GM21717 (cell line): ENCODE measurements around the gene GRK1.

Source experiments
- ATAC-seq: cut with Tn5 transposase; IDR thresholded peaks from one replicate; pipeline ENCODE4 v1.9.1; 2021; ENCODE audit warnings: mild to moderate bottlenecking, moderate library complexity; ENCODE audit not compliant: unreplicated experiment

GRK1 gene

DNA sequence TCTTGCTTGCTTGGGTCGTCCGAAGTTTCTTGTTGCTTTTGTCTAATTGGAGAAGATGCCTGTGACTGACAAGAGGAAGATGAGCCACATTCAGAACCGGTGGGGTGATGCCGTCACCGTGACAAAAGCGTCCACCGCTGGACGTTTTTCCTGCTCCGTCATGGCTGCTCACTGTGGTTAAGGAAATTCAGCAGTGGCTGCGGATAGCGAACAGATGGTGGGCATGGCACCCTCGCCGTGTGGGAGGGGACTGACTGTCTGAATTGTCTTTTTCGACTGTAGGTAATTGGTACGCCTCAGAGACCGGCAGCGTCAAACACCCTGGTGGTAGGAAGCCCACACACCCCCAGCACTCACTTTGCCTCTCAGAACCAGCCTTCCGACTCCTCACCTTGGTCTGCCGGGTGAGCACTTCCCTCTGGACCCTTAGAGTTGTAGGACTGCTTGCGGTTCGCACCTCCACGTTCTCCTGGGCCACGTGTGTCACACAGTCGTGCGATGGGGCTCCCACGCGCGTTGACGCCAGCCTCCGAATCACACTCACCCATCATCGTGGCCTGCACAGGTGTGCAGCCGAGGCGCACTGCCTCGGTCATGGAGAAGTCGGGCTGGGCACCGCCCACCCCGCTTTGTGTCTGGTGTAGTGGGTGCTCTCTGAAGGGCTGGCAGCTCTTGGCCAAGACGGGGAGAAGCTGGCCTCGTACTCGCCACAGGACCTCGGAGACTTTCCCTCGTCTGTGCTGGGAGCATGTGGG lies 35.5 kb upstream of the GRK1 start:
- no peak for ATAC-seq

DNA sequence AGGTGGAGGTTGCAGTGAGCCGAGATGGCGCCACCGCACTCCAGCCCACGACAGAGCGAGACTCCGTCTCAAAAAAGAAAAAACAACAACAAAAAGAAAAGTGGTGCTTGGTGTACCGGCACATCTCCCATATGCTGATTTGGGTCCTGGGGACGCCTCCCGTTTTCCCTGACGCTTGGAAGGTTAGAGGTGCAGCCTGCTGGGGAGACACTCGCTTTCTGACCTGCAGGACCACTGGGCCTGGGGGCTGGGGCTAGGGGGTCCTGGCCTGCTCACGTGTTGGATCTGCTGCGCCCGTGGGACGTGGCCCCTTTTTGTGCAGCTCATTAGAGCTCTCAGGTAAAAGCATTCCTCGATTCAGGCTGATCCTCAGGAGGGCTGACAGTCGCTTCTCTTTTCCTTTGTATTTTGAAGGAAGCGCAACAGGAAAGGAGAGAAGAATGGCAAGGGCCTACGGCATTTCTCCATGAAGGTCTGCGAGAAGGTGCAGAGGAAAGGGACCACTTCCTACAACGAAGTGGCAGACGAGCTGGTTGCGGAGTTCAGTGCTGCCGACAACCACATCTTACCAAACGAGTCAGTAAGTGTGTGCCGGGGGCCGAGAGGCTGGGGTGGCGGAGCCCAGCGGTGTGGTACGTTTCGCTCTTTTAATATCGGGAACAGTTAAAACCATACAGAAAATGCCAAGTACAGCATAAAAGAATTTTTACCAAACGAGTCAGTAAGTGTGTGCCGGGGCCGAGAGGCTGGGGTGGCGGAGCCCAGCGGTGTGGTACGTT lies 34.1 kb upstream of the GRK1 start:
- ATAC-seq, result no peak

DNA sequence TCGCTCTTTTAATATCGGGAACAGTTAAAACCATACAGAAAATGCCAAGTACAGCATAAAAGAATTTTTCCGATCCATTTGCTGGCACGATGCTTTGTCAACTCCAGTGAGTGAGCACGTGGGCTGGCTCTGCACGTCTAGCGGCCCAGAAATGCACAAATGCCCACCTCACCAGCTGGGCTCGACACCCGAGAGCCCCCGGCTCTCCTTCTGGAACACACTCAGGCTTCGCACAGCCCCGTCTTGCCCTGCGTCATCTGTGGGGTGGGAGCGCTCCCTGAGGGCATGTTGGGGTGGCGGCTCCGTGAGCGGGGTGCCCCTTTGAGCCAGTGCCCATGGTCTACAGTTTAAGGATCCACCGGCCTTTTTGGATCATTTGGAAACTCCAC lies 33.5 kb upstream of the GRK1 start:
- ATAC-seq, result no peak

DNA sequence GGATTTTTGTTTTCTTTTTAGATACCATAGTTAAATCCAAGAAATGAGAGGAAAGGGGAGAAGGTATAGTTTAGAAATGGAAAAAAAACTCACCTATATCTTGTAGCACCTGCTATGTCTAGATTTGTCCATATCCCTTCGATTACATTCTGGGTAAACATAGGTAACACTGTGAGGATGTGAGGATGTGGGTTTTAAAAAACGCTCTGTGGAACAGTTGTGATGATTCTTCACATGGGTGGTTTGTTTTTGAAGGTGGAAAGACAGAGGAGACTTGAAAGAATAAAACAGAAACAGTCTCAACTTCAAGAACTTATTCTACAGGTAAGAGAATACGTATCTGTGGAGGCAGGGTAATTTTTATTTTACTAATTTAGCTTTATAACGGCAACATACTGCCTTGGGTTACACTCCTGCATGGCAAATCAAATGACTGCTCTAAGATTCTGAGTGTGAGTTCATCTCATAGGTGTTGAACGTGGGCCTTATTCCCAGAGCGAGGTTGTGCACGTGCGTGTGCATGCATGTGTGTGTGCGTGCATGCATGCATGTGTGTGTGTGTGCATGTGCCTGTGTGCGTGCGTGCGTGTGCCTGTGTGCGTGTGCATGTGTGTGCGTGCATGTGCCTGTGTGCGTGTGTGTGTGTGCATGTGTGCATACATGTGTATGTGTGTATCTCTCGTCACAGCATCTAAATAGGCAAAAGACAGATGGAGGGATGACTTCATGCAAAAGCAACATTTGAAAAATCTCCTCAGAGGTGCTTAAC lies 32.6 kb upstream of the GRK1 start:
- ATAC-seq, result no peak

DNA sequence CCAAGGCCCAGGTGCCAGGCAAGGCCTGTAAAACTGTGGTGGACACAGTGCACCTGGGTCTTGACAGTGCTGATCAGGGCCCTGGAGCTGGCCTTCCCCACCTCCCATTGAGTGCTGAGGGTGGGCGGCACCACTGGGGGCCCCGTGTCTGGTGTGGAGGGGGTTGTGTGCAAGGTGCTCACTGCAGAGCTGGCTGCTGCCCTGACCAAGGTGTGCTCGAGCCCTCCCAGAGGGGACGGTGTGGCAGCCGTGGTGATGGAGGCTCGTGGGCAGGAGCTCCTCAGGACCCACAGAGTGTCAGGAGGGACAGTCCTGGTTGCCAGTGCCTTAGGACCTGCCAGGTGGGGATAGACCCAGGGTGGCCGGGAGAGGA lies 32.0 kb upstream of the GRK1 start:
- ATAC-seq, result no peak

DNA sequence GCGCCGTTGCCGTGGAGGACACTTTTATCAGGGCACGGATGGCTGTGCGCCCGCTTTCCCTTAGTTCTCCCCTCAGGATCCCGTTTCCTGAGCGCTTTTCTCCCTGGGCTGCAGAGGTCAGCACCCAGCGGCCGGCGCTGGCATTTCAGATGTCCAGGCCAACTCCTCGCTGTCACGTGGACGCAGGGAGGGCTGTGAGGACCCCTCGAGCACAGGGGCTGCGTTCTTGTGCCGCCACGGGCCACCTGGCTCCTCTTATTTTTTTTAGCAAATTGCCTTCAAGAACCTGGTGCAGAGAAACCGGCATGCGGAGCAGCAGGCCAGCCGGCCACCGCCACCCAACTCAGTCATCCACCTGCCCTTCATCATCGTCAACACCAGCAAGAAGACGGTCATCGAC lies 31.3 kb upstream of the GRK1 start:
- no peak for ATAC-seq

DNA sequence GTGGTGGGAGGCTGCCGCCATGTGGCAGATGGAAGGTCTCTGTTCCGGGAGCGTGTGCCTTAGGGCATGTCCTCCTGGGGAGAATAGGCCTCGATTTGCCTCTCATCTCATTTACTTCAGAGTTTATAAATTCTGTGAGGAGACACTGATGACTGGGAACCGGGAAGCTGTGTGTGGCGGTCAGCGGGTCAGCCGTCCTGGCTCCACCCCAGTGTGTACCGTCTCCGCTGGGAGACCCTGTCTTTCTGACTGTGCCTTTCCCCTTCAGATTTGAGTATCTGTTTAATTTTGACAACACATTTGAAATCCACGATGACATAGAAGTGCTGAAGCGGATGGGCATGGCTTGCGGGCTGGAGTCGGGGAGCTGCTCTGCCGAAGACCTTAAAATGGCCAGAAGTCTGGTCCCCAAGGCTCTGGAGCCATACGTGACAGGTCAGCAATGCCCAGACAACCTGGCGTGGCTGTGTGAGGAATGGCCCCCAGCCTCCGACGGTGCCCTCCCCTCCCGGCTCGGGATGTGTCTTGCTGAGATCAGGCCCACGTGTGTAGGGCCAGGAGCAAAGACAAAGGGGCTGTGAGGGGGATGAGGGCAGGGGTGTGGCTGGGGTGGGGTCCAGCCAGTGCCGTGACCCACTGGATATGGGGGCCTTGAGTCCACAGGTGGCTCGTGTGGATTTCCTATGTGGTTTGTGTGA lies 30.6 kb upstream of the GRK1 start:
- ATAC-seq, result no peak

DNA sequence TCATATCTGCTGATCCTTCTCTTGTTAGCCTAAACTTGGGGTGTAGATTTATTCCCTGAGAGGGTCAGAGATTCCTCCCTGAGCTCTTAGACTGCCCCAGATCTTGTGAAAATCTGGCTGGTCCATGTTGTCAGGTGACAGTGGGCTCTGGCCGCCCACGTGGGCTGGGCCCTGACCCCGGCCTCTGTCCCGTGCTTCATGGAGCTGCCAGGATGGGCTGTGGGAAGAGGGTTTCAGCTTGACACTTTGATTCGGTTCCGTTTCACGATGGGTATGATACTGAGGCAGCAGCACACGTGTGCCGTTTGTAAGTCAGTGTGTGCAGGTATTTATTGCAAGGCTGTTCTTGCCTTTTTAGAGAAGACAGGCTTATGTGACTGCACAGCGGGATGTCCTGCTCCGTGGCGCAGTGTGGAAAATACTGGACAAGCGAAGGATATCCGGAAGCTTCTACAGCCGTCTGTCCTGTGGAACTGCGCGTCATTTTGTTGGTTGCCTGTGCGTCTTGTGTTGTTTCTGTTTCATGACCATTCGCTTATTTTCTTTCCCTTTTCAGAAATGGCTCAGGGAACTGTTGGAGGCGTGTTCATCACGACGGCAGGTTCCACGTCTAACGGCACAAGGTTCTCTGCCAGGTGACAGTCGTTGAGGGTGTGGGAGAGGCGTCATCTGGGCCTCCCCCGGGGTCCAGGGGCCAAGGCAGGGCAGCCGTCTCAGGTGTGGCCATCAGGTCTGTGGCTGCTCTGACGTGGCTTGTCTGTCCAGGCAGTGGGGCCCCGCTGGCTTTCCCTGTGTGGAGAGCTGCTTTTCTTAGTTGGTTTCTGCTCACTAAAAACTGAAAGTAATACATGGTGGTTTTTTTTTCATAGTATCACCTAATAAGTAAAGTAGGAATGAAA lies 29.5 kb upstream of the GRK1 start:
- no peak for ATAC-seq

DNA sequence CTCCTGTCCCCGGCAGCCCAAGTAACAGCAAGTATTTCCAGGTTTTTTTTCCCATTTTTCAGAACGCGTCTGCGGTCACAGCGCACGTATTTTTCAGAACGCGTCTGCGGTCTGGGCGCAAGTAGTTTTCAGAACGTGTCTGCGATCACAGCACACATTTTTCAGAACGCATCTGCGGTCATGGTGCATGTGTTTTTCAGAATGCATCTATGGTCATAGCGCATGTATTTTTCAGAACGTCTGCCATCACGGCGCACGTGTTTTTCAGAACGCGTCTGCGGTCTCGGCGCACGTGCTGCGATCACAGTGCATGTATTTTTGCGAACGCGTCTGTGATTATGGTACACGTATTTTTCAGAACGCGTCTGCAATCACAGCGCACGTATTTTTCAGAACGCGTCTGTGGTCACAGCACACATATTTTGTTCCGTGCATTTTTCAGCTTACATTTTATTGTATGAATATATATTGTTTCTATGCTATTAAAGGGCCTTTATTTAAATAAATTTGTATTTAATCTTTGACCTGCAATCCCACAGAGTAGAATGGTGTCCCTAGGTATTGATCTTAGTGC lies 28.8 kb upstream of the GRK1 start:
- no peak for ATAC-seq

DNA sequence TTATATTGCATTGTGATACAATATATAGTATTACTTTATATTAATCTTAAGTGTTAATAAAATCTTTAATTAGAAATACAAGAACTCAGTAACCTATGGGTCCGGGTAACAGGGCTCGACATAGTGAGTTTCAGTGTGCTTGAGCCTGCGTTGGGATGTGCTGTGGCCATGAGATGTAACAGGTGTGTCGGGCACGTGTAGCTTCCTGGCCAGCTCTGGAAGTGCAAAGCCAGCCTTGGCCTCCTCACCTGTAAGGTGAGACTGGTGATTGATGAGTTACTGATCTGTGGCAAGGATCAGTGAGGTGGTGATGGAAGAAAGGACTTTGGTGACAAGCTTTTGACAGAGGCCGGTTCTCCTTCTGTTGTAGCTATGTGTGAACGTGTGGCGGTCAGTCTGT lies 28.2 kb upstream of the GRK1 start:
- no peak for ATAC-seq

DNA sequence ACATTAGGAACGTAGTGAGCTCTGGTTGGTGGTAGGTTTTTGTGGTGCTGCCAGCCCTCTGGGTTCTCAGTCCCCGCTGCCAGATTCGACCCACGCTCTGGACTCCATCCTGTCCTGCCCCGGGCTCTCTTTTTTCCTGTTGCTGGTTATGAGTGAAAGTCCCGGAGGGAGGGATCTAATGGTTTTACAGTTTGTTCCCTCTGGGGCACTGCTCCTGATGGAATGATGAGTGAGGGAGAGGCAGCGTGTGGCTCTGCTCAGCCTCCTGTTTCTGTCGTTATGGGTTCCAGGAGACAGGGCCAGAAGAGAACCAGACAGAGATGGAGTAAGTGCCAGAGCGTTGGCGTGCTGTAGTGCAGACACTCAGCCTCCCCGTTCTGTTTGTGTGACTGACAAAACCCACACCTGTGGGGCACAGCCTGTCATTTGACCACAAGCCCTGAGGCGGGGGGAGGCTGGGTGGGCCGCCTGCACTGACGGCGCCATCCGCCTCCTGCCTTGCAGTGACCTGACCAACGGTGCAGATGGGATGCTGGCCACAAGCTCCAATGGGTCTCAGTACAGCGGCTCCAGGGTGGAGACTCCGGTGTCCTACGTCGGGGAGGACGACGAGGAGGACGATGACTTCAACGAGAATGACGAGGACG lies 27.3 kb upstream of the GRK1 start:
- ATAC-seq, result no peak

DNA sequence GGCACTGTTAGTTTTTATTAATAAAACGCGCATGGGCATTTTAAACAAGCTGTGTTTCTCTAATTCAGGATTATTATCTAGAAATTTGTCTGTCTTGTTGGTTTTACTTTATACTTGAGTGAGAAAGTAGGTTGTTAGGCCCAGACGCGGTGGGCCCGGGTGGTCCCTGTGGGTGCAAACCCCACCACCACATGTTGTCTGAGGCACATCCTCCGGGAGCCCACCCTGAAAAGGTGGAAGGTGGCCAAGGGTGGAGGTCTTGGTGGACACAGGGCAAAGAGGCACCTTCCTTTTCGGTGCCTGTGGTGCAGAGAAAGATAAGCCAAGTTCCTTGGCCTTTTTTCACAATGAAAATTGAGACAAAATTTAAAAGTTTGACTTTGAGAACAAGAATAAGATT lies 25.6 kb upstream of the GRK1 start:
- no peak for ATAC-seq

DNA sequence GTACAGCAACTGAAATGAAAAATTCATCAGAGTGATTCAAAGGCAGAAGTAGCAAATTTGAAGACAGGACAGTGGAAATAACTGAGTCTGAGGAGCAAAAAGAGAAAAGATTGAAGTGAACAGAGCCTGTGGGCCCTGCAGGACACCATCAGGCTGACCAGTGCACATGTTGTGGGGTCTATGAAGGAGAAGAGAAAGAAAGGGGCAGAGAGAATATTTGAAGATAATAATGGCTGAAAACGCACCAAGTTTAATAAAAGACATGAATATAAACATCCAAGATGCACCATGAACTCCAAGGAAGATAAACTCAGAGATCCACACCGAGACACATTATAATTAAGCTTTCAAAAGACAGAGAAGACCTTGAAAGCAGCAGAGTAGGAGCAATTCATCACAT lies 24.5 kb upstream of the GRK1 start:
- ATAC-seq, result no peak

DNA sequence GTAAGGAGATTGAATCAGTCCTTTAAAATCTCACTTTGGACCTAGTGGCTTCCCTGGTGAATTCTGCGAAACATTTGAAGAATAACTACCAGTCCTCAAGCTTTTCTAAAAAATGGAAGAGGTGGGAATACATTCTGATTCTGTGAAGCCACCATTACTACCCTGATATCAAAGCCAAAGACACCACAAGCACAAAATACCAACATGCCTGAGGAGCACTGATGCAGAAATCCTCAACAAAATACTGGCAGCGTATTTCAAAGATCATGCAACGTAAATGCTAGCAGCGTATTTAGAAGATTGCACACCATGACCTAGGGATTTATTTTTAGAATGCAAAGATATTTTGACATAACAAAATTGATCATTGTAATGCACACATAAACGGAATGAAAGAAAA lies 23.4 kb upstream of the GRK1 start:
- ATAC-seq, result no peak

DNA sequence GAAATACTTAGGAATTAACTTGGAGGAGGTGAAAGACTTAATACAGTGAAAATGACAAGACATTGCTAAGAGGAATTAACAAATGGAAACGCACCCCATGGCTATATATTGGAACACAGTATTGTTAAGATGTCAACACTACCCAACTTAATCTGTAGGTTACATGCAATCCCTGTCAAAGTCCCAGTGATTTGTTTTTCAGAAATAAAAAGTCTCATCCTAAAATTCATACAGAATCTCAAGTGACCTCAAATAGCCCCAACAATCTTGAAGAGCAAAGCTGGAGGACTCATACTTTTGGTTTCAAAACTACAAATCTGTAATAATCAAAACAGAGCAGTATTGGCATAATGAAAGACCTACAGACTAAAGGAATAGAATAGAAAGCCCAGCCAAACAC lies 22.2 kb upstream of the GRK1 start:
- no peak for ATAC-seq

DNA sequence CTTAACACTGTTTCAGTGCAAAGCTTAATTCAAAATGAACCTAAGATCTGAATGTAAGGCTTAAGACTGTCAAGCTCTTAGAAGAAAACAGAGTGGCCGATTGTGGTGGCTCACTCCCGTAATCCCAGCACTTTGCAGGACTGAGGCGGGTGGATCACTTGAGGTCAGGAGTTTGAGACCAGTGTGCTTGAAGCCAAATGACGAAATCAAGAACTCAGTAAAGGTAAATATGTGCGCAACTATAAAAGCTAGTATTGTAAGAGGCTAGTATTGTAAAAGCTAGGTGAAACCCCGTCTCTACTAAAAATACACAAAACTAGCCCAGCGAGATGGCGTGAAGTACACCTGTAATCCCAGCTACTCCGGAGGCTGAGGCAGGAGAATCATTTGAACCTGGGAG lies 21.7 kb upstream of the GRK1 start:
- no peak for ATAC-seq

DNA sequence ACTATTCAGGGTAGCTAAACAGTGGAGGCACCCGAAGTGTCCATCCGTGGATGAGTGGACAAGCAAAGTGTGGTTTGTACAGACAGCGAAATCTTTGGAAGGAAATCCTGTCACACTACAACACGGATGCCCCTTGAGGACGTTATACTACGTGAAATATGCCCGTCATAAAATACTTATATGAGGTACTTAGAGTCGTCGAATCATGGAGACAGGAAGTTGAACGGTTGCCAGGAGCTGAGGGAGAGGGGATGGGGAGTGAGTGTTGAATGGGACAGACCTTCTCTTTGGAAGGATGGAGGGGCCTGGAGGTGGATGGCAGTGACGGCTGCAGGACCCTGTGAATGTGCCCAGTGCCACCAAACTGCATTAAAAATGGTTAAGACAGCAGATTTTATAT lies 20.6 kb upstream of the GRK1 start:
- no peak for ATAC-seq

DNA sequence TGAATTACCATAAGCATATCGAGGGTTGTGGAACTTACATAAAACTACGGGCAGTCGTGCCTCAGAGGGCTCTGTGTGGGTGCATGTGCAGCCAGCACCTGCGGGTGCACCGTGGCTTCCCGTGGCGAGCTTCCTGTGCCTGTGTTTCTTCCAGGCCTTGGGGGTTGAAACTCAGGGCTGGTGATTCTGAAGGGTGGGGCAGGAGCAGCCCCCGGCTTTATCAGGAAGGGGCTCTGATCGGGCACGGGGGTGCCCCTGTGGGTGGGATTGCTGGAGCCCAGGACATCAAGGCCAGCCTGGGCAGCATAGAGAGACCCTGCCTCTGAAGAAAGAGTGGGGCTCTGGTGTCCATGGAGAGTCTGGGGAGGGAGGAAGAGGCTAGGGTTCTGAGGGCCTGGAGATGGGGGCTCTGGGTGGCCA lies 20.1 kb upstream of the GRK1 start:
- ATAC-seq, result no peak
